Measurements from ENCODE around the gene SNX22.

The SNX22 gene

DNA sequence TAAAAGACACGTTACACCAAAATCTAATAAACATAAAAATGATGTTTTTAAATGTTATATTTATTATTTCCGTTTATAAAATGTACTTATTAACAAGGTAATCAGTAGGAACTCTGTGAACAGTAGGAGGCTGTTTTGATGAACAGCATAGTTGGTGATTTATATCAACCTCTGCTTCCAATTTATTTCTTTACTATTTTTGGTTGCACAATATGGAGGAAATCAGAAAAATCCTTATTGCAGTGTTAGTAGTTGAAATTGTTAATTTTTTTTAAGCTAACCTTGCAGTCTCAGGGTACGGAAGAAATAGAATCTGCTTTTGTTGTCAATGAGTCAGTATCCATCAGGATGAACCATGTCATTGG is 5.0 kb upstream of the SNX22 start:
- no peak overlapping the region for H3K27ac ChIP-seq (ENCODE audit: low read length)
- H3K27me3 ChIP-seq (ENCODE audit: control insufficient read depth, insufficient read depth, low read length), result no peaks in the 10 kb centered on the region
- no peak for DNase-seq (ENCODE audit: low read depth, low spot score)
- no CpG with 5 or more reads among the region's 3 CpGs for WGBS (ENCODE audit: insufficient coverage, insufficient read length)
- no peak overlapping the region for H3K4me3 ChIP-seq (ENCODE audit: low read length)
- H3K4me1 ChIP-seq (ENCODE audit: control insufficient read depth, insufficient read depth, low read length), result 0 out of 2 replicates have a peak, but pooled peaks cover 2% of the 10 kb centered on the region
- H3K9me3 ChIP-seq (ENCODE audit: control insufficient read depth, insufficient read depth, low read length), result no peaks in the 10 kb centered on the region
- no peaks in the 10 kb centered on the region for H3K36me3 ChIP-seq (ENCODE audit: control insufficient read depth, insufficient read depth, low read length)

- Histone ChIP-seq H3K4me3 (ENCODE audit: low read length) (no peak overlapping the region), H3K27ac (ENCODE audit: low read length) (no peak overlapping the region), H3K4me1 (ENCODE audit: control insufficient read depth, insufficient read depth, low read length) (peaks cover 2% of the 10 kb centered on the region; the same call in 1 of the 2 replicates), H3K36me3 (ENCODE audit: control insufficient read depth, insufficient read depth, low read length) (no peaks in the 10 kb centered on the region), H3K9me3 (ENCODE audit: control insufficient read depth, insufficient read depth, low read length) (no peaks in the 10 kb centered on the region), H3K27me3 (ENCODE audit: control insufficient read depth, insufficient read depth, low read length) (no peaks in the 10 kb centered on the region; the same call in 1 of the 2 replicates)
- no CpG with 5 or more reads among the region's 26 CpGs for WGBS (ENCODE audit: insufficient coverage, insufficient read length)
- no peak for DNase-seq (ENCODE audit: low read depth, low spot score)
These were observed 4.4 kb upstream of the SNX22 start for GRCh38 chr15:64146885-64147681.

- peaks cover 6% of the 10 kb centered on the region for H3K27me3 ChIP-seq (ENCODE audit: control insufficient read depth, insufficient read depth, low read length)
- H3K27ac ChIP-seq (ENCODE audit: low read length), result no peak overlapping the region
- no peaks in the 10 kb centered on the region for H3K9me3 ChIP-seq (ENCODE audit: control insufficient read depth, insufficient read depth, low read length)
- peaks cover 4% of the 10 kb centered on the region for H3K4me1 ChIP-seq (ENCODE audit: control insufficient read depth, insufficient read depth, low read length)
- no peaks in the 10 kb centered on the region for H3K36me3 ChIP-seq (ENCODE audit: control insufficient read depth, insufficient read depth, low read length)
- WGBS (ENCODE audit: insufficient coverage, insufficient read length), result no CpG with 5 or more reads among the region's 7 CpGs
- no peak overlapping the region for H3K4me3 ChIP-seq (ENCODE audit: low read length)
- DNase-seq (ENCODE audit: low read depth, low spot score), result no peak
These were observed 3.4 kb upstream of the SNX22 start for GRCh38 chr15:64148168-64148567.

DNA sequence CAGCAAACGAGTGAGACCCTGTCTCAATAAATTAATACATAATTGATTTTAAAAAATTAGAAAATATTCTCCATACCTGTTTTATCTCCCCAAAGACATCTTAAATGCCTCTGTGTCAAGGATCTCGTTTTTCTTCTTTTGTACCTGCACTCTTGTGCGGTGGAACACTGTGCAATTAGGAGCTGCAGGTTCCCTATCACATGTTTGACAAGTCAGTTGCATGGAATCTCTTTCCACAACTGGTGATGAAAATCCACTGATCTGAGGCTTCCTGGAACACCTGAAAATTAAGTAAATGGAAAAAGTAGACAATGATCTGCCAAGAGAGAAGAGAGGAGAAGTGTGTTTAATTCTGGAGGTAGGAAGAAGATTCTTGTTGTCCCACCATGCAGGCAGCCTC is 3.0 kb upstream of the SNX22 start:
- peaks cover 4% of the 10 kb centered on the region for H3K4me1 ChIP-seq (ENCODE audit: control insufficient read depth, insufficient read depth, low read length)
- no CpG with 5 or more reads among the region's 3 CpGs for WGBS (ENCODE audit: insufficient coverage, insufficient read length)
- no peaks in the 10 kb centered on the region for H3K36me3 ChIP-seq (ENCODE audit: control insufficient read depth, insufficient read depth, low read length)
- H3K27me3 ChIP-seq (ENCODE audit: control insufficient read depth, insufficient read depth, low read length), result peaks cover 6% of the 10 kb centered on the region
- no peak for DNase-seq (ENCODE audit: low read depth, low spot score)
- H3K27ac ChIP-seq (ENCODE audit: low read length), result no peak overlapping the region
- H3K9me3 ChIP-seq (ENCODE audit: control insufficient read depth, insufficient read depth, low read length), result no peaks in the 10 kb centered on the region
- no peak overlapping the region for H3K4me3 ChIP-seq (ENCODE audit: low read length)

- no peak overlapping the region for H3K27ac ChIP-seq (ENCODE audit: low read length)
- H3K4me3 ChIP-seq (ENCODE audit: low read length), result no peak overlapping the region
- peaks cover 4% of the 10 kb centered on the region for H3K4me1 ChIP-seq (ENCODE audit: control insufficient read depth, insufficient read depth, low read length)
- no peak for DNase-seq (ENCODE audit: low read depth, low spot score)
- peaks cover 4% of the 10 kb centered on the region; the same call in 1 of the 2 replicates for H3K36me3 ChIP-seq (ENCODE audit: control insufficient read depth, insufficient read depth, low read length)
- no peaks in the 10 kb centered on the region for H3K9me3 ChIP-seq (ENCODE audit: control insufficient read depth, insufficient read depth, low read length)
- H3K27me3 ChIP-seq (ENCODE audit: control insufficient read depth, insufficient read depth, low read length), result peaks cover 6% of the 10 kb centered on the region
These were observed 2.1 kb upstream of the SNX22 start for GRCh38 chr15:64149424-64149823.

DNA sequence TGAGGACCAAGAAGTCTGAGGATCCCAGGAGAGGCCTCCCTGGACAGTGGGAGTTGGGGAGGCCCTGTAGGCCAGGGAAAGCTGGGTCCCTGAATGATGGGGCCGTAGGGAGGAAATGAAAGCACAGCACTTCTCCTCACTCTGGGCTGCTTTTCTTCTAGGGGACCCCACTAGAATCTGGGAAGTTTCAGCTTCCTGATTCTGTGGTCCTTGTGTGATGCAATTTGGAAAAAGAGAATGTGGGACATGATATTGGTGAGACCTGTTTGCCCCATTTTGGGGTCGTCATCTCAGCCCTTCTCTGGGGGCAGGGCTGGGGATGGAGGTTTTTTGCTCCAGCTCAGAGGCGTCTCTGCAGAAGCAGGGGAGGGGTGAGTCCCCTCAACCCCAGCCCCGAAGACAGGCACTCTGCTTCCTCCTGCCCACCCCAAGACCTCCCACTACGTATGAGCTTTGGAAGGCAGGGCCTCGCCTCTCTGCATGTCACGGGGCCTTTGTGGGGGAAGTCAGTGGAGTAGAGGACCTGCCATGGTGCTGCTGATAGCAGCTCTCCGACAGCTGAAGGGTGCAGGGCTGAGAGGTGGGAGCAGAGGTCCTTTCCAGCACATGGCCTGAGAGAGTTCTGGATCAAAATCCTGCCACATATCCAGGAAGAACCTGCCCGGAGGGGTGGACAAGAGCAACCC is 1.5 kb upstream of the SNX22 start:
- no peaks in the 10 kb centered on the region for H3K9me3 ChIP-seq (ENCODE audit: control insufficient read depth, insufficient read depth, low read length)
- peaks cover 5% of the 10 kb centered on the region; the same call in 1 of the 2 replicates for H3K36me3 ChIP-seq (ENCODE audit: control insufficient read depth, insufficient read depth, low read length)
- H3K27ac ChIP-seq (ENCODE audit: low read length), result no peak overlapping the region
- H3K4me1 ChIP-seq (ENCODE audit: control insufficient read depth, insufficient read depth, low read length), result peaks cover 4% of the 10 kb centered on the region
- no peak overlapping the region for H3K4me3 ChIP-seq (ENCODE audit: low read length)
- H3K27me3 ChIP-seq (ENCODE audit: control insufficient read depth, insufficient read depth, low read length), result peaks cover 6% of the 10 kb centered on the region
- WGBS (ENCODE audit: insufficient coverage, insufficient read length), result no CpG with 5 or more reads among the region's 9 CpGs
- DNase-seq (ENCODE audit: low read depth, low spot score), result no peak

- Histone ChIP-seq H3K27me3 (ENCODE audit: control insufficient read depth, insufficient read depth, low read length) (peaks cover 6% of the 10 kb centered on the region), H3K9me3 (ENCODE audit: control insufficient read depth, insufficient read depth, low read length) (no peaks in the 10 kb centered on the region), H3K4me1 (ENCODE audit: control insufficient read depth, insufficient read depth, low read length) (peaks cover 4% of the 10 kb centered on the region), H3K4me3 (ENCODE audit: low read length) (peak overlapping the region; percentile 67; the same call in 1 of the 2 replicates), H3K36me3 (ENCODE audit: control insufficient read depth, insufficient read depth, low read length) (peaks cover 28% of the 10 kb centered on the region), H3K27ac (ENCODE audit: low read length) (no peak overlapping the region)
- DNase-seq (ENCODE audit: low read depth, low spot score), result no peak
- no CpG with 5 or more reads among the region's 27 CpGs for WGBS (ENCODE audit: insufficient coverage, insufficient read length)
These were observed 1.2 kb downstream of the SNX22 start for GRCh38 chr15:64152507-64153387.

- peaks cover 38% of the 10 kb centered on the region for H3K36me3 ChIP-seq (ENCODE audit: control insufficient read depth, insufficient read depth, low read length)
- H3K27ac ChIP-seq (ENCODE audit: low read length), result no peak overlapping the region
- H3K4me3 ChIP-seq (ENCODE audit: low read length), result no peak overlapping the region
These were observed 2.2 kb downstream of the SNX22 start for GRCh38 chr15:64153480-64154367.

DNA sequence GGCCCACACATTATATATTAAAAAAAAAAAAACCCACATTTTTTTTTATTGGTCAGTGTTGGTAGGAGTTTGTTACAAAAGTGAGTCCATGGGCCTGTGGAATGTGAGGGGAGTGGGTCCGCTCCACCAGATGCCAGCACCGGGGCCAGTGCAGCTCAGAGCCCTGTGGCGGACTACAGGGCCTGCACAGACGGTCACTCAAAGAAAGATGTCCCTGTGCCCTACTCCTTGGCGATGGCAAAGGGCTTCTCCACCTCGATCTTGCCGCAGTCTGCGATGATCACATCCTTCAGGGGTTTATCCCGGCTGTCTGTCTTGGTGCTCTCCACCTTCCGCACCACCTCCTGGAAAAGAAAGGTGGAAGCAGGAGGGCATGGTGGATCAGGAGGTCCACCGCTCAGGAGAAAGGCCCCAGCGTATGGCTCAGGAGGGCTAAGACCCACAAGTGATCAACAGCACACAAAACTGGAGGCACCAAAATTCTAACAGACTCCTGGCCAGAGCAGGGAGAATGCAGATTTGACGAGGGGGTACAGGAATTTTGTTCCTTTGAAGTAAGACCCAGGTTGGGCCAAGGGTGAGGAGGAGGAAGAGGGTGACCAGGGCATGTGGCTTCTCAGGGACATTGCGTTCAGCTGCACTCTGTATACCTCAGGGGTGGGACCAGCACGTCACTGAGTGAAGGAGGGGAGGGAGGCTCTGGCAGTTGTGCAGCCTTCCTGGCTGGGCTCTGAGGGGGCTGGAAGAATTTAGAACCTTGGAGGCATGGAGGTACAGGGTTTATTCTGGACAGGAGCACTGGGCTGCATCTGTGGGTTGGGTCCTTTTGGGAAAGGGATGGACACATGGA is 4.5 kb downstream of the SNX22 start:
- Histone ChIP-seq H3K9me3 (ENCODE audit: control insufficient read depth, insufficient read depth, low read length) (no peaks in the 10 kb centered on the region), H3K36me3 (ENCODE audit: control insufficient read depth, insufficient read depth, low read length) (peaks cover 52% of the 10 kb centered on the region), H3K4me1 (ENCODE audit: control insufficient read depth, insufficient read depth, low read length) (peaks cover 2% of the 10 kb centered on the region), H3K4me3 (ENCODE audit: low read length) (no peak overlapping the region), H3K27ac (ENCODE audit: low read length) (no peak overlapping the region), H3K27me3 (ENCODE audit: control insufficient read depth, insufficient read depth, low read length) (peaks cover 6% of the 10 kb centered on the region)
- no CpG with 5 or more reads among the region's 15 CpGs for WGBS (ENCODE audit: insufficient coverage, insufficient read length)
- no peak for DNase-seq (ENCODE audit: low read depth, low spot score)

More at GRCh38 chr15:64153480-64154367, 2.2 kb downstream of the SNX22 start:
- Histone ChIP-seq H3K9me3 (ENCODE audit: control insufficient read depth, insufficient read depth, low read length) (no peaks in the 10 kb centered on the region), H3K27me3 (ENCODE audit: control insufficient read depth, insufficient read depth, low read length) (peaks cover 6% of the 10 kb centered on the region), H3K4me1 (ENCODE audit: control insufficient read depth, insufficient read depth, low read length) (peaks cover 4% of the 10 kb centered on the region)
- no CpG with 5 or more reads among the region's 12 CpGs for WGBS (ENCODE audit: insufficient coverage, insufficient read length)
- peak; percentile 76 for DNase-seq (ENCODE audit: low read depth, low spot score)

Data from iPS DF 6.9 (cell line).